Endothelial cell of umbilical vein (primary cell): ENCODE measurements around the gene NDUFB6. TPM values are rescaled to one million over a fixed set of nuclear protein-coding genes. Genes with fewer than 3 reads are reported as not detected.

Experiments used
- BruUV-seq: library from RNA; stranded (reverse); fragments of 400-500 nt; replicated peaks from 2 replicates; lab custom pipeline; 2021; lab: Mats Ljungman, UMichigan
- CTCF ChIA-PET: fragments of 300-600, 350-600 bp; sonication (Branson Sonifier 250); formaldehyde crosslinking; loops from one replicate; lab custom pipeline; 2021; ENCODE audit warnings: antibody characterized with exemption, inconsistent platforms; lab: Charles Lee
- POLR2A ChIA-PET: fragments of 300-600, 350-600 bp; sonication (Branson Sonifier 250); formaldehyde crosslinking; loops from one replicate; lab custom pipeline; 2021; ENCODE audit warnings: antibody characterized with exemption, inconsistent platforms; lab: Charles Lee
- DNase-seq: peaks from one replicate; pipeline ENCODE4 v3.0.0-alpha.2; 2011; ENCODE audit warnings: low read depth, low spot score
- FAIRE-seq: peaks from 2 replicates; lab custom pipeline; 2011; peaks lifted over from hg19 to GRCh38; lab: Jason Lieb, UNC
- H2AFZ ChIP-seq: 2 replicates; pipeline ENCODE4 v1.6.0; 2012; ENCODE audit warnings: low read depth, low read length, control low read depth, inconsistent platforms
- H3K27ac ChIP-seq: 2 replicates; pipeline ENCODE4 v1.5.1; 2011; ENCODE audit warnings: low read depth, mild to moderate bottlenecking, control low read depth, low read length, moderate library complexity; ENCODE audit not compliant: insufficient read depth
- H3K27me3 ChIP-seq, 2 experiments: 2 replicates each; pipeline versions ENCODE4 v1.6.0 to v1.6.1; 2011; ENCODE audit warnings: low read length in 2 of 2, mixed read lengths in 1 of 2; ENCODE audit not compliant: control insufficient read depth in 2 of 2, insufficient read depth in 2 of 2
- H3K36me3 ChIP-seq, 2 experiments: 2 replicates in 1 of 2; 3 replicates in 1 of 2; pipeline ENCODE4 v1.5.1; 2011; ENCODE audit warnings: low read length in 2 of 2, mild to moderate bottlenecking in 1 of 2, moderate library complexity in 1 of 2; ENCODE audit not compliant: control insufficient read depth in 2 of 2, insufficient read depth in 2 of 2; ENCODE audit errors: extremely low read depth in 1 of 2
- H3K4me1 ChIP-seq: 3 replicates; pipeline ENCODE4 v1.5.1; 2011; ENCODE audit warnings: mild to moderate bottlenecking, low read length; ENCODE audit not compliant: control insufficient read depth, insufficient read depth; ENCODE audit errors: extremely low read depth
- H3K4me2 ChIP-seq: 2 replicates; pipeline ENCODE4 v1.6.1; 2011; ENCODE audit warnings: low read length, control low read depth, mixed read lengths; ENCODE audit not compliant: insufficient read depth
- H3K4me3 ChIP-seq, 3 experiments: fragments of 200-600 bp in 1 of 3; sonication (generic), shearing (Covaris generic) in 1 of 3; replicated peaks in 1 of 3; 2 replicates each; pipeline ENCODE4 v1.5.1; 2011 to 2016; ENCODE audit warnings: control low read depth in 3 of 3, low read length in 3 of 3, mild to moderate bottlenecking in 2 of 3, inconsistent platforms in 1 of 3, low read depth in 1 of 3, moderate library complexity in 1 of 3; ENCODE audit not compliant: insufficient read depth in 1 of 3
- H3K79me2 ChIP-seq: 2 replicates; pipeline ENCODE4 v1.6.0; 2012; ENCODE audit warnings: low read length, inconsistent platforms; ENCODE audit not compliant: control insufficient read depth, insufficient read depth
- H3K9ac ChIP-seq: replicated peaks from 2 replicates; pipeline ENCODE3; 2011; ENCODE audit warnings: low read length, control low read depth; ENCODE audit not compliant: insufficient read depth; ENCODE audit errors: extremely low read depth
- H3K9me1 ChIP-seq: replicated peaks from 3 replicates; pipeline ENCODE4 v1.6.0; 2011; ENCODE audit warnings: mild to moderate bottlenecking, low read length; ENCODE audit not compliant: control insufficient read depth, insufficient read depth; ENCODE audit errors: extremely low read depth
- H3K9me3 ChIP-seq: replicated peaks from 2 replicates; pipeline ENCODE4 v1.5.1; 2012; ENCODE audit warnings: low read length, inconsistent platforms; ENCODE audit not compliant: control insufficient read depth, insufficient read depth
- H4K20me1 ChIP-seq: replicated peaks from 2 replicates; pipeline ENCODE3; 2011; ENCODE audit warnings: mild to moderate bottlenecking, low read length; ENCODE audit not compliant: control insufficient read depth, insufficient read depth; ENCODE audit errors: extremely low read depth
- CTCF ChIP-seq, 2 donors: IDR thresholded peaks; 1 replicate in 1 of 2; 2 replicates in 1 of 2; pipeline ENCODE4 v1.5.1; 2011; ENCODE audit warnings: low read length in 2 of 2, mild to moderate bottlenecking in 2 of 2, moderate library complexity in 2 of 2, control low read depth in 1 of 2, inconsistent platforms in 1 of 2, low read depth in 1 of 2; ENCODE audit not compliant: insufficient read depth in 1 of 2; ENCODE audit errors: extremely low read depth in 1 of 2
- EZH2 ChIP-seq: IDR thresholded peaks from 2 replicates; pipeline ENCODE4 v1.6.1; 2012; ENCODE audit warnings: borderline replicate concordance, low read depth, mild to moderate bottlenecking, moderate library complexity, low read length, inconsistent platforms; ENCODE audit not compliant: severe bottlenecking
- MAX ChIP-seq: IDR thresholded peaks from 2 replicates; pipeline ENCODE4 v1.6.1; 2011; ENCODE audit not compliant: insufficient read depth, insufficient read length
- POLR2AphosphoS5 ChIP-seq: IDR thresholded peaks from 2 replicates; pipeline ENCODE4 v1.6.1; 2012; ENCODE audit warnings: low read depth, mild to moderate bottlenecking, control low read depth, low read length, moderate library complexity; ENCODE audit not compliant: insufficient read depth
- dilution Hi-C: fragments of 300-500 bp; cut with MboI; formaldehyde crosslinking; loops from one replicate; pipeline ENCODE4 v1.15.0; 2019; ENCODE audit warnings: low sequenced_read_pairs; ENCODE audit not compliant: extremely low pct_ligation_motif_present
- intact Hi-C: fragments of 100-400 bp; cut with micrococcal nuclease; formaldehyde crosslinking; loops from one replicate; pipeline ENCODE4 v1.10.0; 2022
- polyA plus RNA-seq, 4 experiments: library from polyadenylated mRNA; depleted of rRNA in 3 of 4; stranded (reverse) in 3 of 4; unstranded in 1 of 4; fragments of >200 nt; gene quantifications; 2 replicates each; pipeline versions ENCODE4 v1.2.1 to v1.2.3, GENCODE V29; 2011 to 2012; ENCODE audit warnings: missing spikeins in 1 of 4
- total RNA-seq: library from RNA; stranded (reverse); gene quantifications from 2 replicates; pipeline ENCODE4 v1.2.3, GENCODE V29; 2021

Gene NDUFB6
- total and polyA plus RNA-seq, 2 donors (not counting 3 experiments of a cell fraction or from before 2014, with no cell fraction given), result 53.5 to 59.2 TPM

GRCh38 chr9:32580631-32581300, 7.8 kb upstream of the NDUFB6 start:
- TF ChIP-seq EZH2, result no peak
- no peak for TF ChIP-seq POLR2AphosphoS5
- no peak for TF ChIP-seq MAX
- TF ChIP-seq CTCF (IDR thresholded peaks at IDR 0.05; ENCODE audit: extremely low read depth in 1 of 2, insufficient read depth in 1 of 2, low read depth in 1 of 2, low read length in 2 of 2), result no peak
- intact Hi-C loops (loop anchor here (1.0 to 10.0 kb wide), 5 partner anchors 54 to 647 kb away; partner anchors contain the start of gene RIGI), dilution Hi-C loops (no loop called here)
- Histone ChIP-seq H3K9me1 (no peaks in the 10 kb centered on the region), H3K79me2 (no peaks in the 10 kb centered on the region), H3K27me3 (peaks cover 9 to 10% of the 10 kb centered on the region in 2 experiments), H3K27ac (no peak overlapping the region), H3K9ac (no peak overlapping the region), H3K4me1 (peaks cover 9% of the 10 kb centered on the region), H4K20me1 (no peaks in the 10 kb centered on the region), H3K4me2 (peak overlapping the region; percentile 12), H3K4me3 (no peak overlapping the region), H3K36me3 (no peaks in the 10 kb centered on the region), H2AFZ (peak overlapping the region; percentile 7), H3K9me3 (no peaks in the 10 kb centered on the region)
- no peak for FAIRE-seq
- POLR2A ChIA-PET, result interaction anchor here (0.7 kb wide), 1 partner anchor 204 kb away, joined by 3 read pairs; no protein-coding TSS in a partner anchor
- BruUV-seq, result no TSS peak
- CTCF ChIA-PET, result interaction anchor here (0.7 to 20.3 kb wide), 34 partner anchors 8 to 645 kb away, joined by 3 to 1384 read pairs (median 4); partner anchors contain the start of genes ACO1, NDUFB6, RIGI and SMIM27
- peak; percentile 26 for DNase-seq
